ENCODE data around the gene QPCTL. TPM values are rescaled to one million over a fixed set of nuclear protein-coding genes. Genes with fewer than 3 reads are reported as not detected.
"Not testable (repeated sequence)": the region's sequence is repeated elsewhere in the genome, so short reads cannot be mapped to it uniquely, and the experiment has no call there.

QPCTL gene
- total and polyA plus RNA-seq, 4 donors: 6.3 to 13.3 (median 9.4) TPM

DNA sequence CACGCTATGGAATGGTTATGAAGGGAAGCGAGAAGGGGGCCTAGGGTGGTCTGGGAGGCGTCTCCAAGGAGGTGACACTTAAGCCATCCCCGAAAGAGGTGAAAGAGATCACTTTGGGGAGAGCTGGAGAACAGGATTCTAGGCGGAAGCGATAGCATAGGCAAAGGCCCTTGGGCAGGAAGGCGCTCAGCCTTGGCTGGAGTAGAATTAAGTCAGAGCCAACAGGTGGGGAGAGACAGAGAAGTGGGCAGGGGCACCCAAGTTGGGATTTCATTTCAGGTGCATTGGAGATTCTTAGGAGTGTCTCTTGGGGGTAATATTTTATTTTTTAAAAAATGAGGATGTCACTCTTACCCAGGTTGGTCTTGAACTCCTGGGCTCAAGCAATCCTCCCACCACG lies 10.3 kb upstream of the QPCTL start:
- DNase-seq: no peak
- no peak for ATAC-seq (ENCODE audit: insufficient read depth, low FRiP score)
- H3K9ac ChIP-seq (ENCODE audit: insufficient read depth in 1 of 2, low read length in 2 of 2): no peak overlapping the region
- peaks cover 0 to 9% (median 0%) of the 10 kb centered on the region in 5 donors for H3K4me1 ChIP-seq (ENCODE audit: control insufficient read depth in 5 of 5, insufficient read depth in 5 of 5, low read length in 5 of 5)
- peaks cover 0 to 9% (median 9%) of the 10 kb centered on the region in 3 donors for H3K27me3 ChIP-seq (ENCODE audit: control insufficient read depth in 3 of 3, insufficient read depth in 3 of 3, low read length in 2 of 3)
- peaks cover 2 to 18% (median 9%) of the 10 kb centered on the region in 4 donors for H3K36me3 ChIP-seq (ENCODE audit: control insufficient read depth in 4 of 4, insufficient read depth in 4 of 4, low read length in 4 of 4)
- H3K27ac ChIP-seq (ENCODE audit: low read depth in 1 of 2, low read length in 1 of 2): peak overlapping the region in 1 of 2 donors; percentile 70
- H3K4me3 ChIP-seq: no peak overlapping the region
- TF ChIP-seq CTCF (IDR thresholded peaks at IDR 0.05; ENCODE audit: control extremely low read depth, extremely low read depth): no peak
- peaks cover 0 to 2% (median 0%) of the 10 kb centered on the region in 4 donors for H3K9me3 ChIP-seq (ENCODE audit: control insufficient read depth in 4 of 4, insufficient read depth in 3 of 4, low read length in 3 of 4)
- WGBS, 2 donors: 70 to 81% methylated on average over 8 of the region's 8 CpGs

- H3K36me3 ChIP-seq (ENCODE audit: control insufficient read depth in 4 of 4, insufficient read depth in 4 of 4, low read length in 4 of 4): peaks cover 9 to 26% (median 16%) of the 10 kb centered on the region in 4 donors
- H3K27ac ChIP-seq (ENCODE audit: low read depth in 1 of 2, low read length in 1 of 2): no peak overlapping the region
- DNase-seq (no peak), ATAC-seq (ENCODE audit: insufficient read depth, low FRiP score) (no peak)
- peaks cover 0 to 3% (median 2%) of the 10 kb centered on the region in 3 donors for H3K27me3 ChIP-seq (ENCODE audit: control insufficient read depth in 3 of 3, insufficient read depth in 3 of 3, low read length in 2 of 3)
- H3K4me3 ChIP-seq: no peak overlapping the region
- no peak overlapping the region for H3K9ac ChIP-seq (ENCODE audit: insufficient read depth in 1 of 2, low read length in 2 of 2)
- WGBS, 2 donors: 74 to 90% methylated on average over 5 of the region's 5 CpGs
- peaks cover 0 to 2% (median 0%) of the 10 kb centered on the region in 4 donors for H3K9me3 ChIP-seq (ENCODE audit: control insufficient read depth in 4 of 4, insufficient read depth in 3 of 4, low read length in 3 of 4)
- no peak for TF ChIP-seq CTCF (IDR thresholded peaks at IDR 0.05; ENCODE audit: control extremely low read depth, extremely low read depth)
- peaks cover 0 to 9% (median 0%) of the 10 kb centered on the region in 5 donors for H3K4me1 ChIP-seq (ENCODE audit: control insufficient read depth in 5 of 5, insufficient read depth in 5 of 5, low read length in 5 of 5)
These were observed 9.6 kb upstream of the QPCTL start for GRCh38 chr19:45682908-45683307.

GRCh38 chr19:45685045-45685444 lies 7.4 kb upstream of the QPCTL start:
- H3K9me3 ChIP-seq (ENCODE audit: control insufficient read depth in 4 of 4, insufficient read depth in 3 of 4, low read length in 3 of 4); H3K27me3 ChIP-seq (ENCODE audit: control insufficient read depth in 3 of 3, insufficient read depth in 3 of 3, low read length in 2 of 3); DNase-seq; H3K27ac ChIP-seq (ENCODE audit: low read depth in 1 of 2, low read length in 1 of 2); H3K4me1 ChIP-seq (ENCODE audit: control insufficient read depth in 5 of 5, insufficient read depth in 5 of 5, low read length in 5 of 5); H3K4me3 ChIP-seq; ATAC-seq (ENCODE audit: insufficient read depth, low FRiP score); H3K9ac ChIP-seq (ENCODE audit: insufficient read depth in 1 of 2, low read length in 2 of 2): not testable (repeated sequence)
- 85 to 87% methylated on average over 11 of the region's 11 CpGs for WGBS, 2 donors
- H3K36me3 ChIP-seq (ENCODE audit: control insufficient read depth in 4 of 4, insufficient read depth in 4 of 4, low read length in 4 of 4): peaks cover 13 to 32% (median 26%) of the 10 kb centered on the region in 4 donors

DNA sequence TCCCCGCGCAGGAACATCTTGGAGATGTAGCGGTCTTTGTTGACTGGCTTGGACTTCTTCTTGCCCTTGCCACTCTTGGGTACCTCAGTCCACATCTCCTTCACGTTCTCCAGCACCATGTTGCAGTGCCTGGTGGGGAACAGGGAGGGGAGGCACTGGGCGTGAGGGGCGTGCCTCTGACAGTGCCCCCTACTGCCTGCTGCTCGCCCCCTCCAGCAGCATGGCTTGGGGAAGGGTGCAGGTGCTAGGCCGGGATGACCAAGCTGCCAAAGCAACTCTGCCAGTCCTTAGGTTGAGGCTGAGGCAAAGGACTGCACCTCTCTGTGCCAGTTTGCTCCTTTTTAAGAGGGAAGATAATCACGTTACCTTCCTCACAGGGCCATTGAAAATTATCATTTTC lies 4.9 kb upstream of the QPCTL start:
- WGBS, 2 donors: 91 to 96% methylated on average over 9 of the region's 9 CpGs
- H3K27me3 ChIP-seq (ENCODE audit: control insufficient read depth in 3 of 3, insufficient read depth in 3 of 3, low read length in 2 of 3): no peaks in the 10 kb centered on the region
- H3K9ac ChIP-seq (ENCODE audit: insufficient read depth in 1 of 2, low read length in 2 of 2): no peak overlapping the region
- DNase-seq: no peak
- TF ChIP-seq CTCF (IDR thresholded peaks at IDR 0.05; ENCODE audit: control extremely low read depth, extremely low read depth): no peak
- peaks cover 0 to 4% (median 0%) of the 10 kb centered on the region in 5 donors for H3K4me1 ChIP-seq (ENCODE audit: control insufficient read depth in 5 of 5, insufficient read depth in 5 of 5, low read length in 5 of 5)
- H3K36me3 ChIP-seq (ENCODE audit: control insufficient read depth in 4 of 4, insufficient read depth in 4 of 4, low read length in 4 of 4): peaks cover 13 to 32% (median 26%) of the 10 kb centered on the region in 4 donors
- ATAC-seq (ENCODE audit: insufficient read depth, low FRiP score): no peak
- H3K4me3 ChIP-seq: no peak overlapping the region
- H3K9me3 ChIP-seq (ENCODE audit: control insufficient read depth in 4 of 4, insufficient read depth in 3 of 4, low read length in 3 of 4): no peaks in the 10 kb centered on the region
- H3K27ac ChIP-seq (ENCODE audit: low read depth in 1 of 2, low read length in 1 of 2): no peak overlapping the region

Measured in lung (tissue), 12 donors.